OCI-LY1 (cell line): Measurements from ENCODE around the gene SLC35B2.

ENCODE experiments used
- H2AFZ ChIP-seq: fragments of 200-600 bp; sonication (generic), shearing (Covaris generic); 2 replicates; pipeline ENCODE4 v1.6.0; 2014; ENCODE audit warnings: antibody characterized with exemption, mild to moderate bottlenecking, low read length
- H3F3A ChIP-seq: fragments of 200-600 bp; sonication (generic), shearing (Covaris generic); 2 replicates; pipeline ENCODE4 v1.6.0; 2014; ENCODE audit warnings: mild to moderate bottlenecking, antibody characterized with exemption, low read length, moderate library complexity; ENCODE audit not compliant: insufficient read depth
- H3K27ac ChIP-seq: fragments of 200-600 bp; sonication (generic); 2 replicates; pipeline ENCODE4 v1.5.1; 2014; ENCODE audit warnings: low read length, mixed run types, mild to moderate bottlenecking, low read depth; ENCODE audit not compliant: poor library complexity, severe bottlenecking
- H3K27me3 ChIP-seq: fragments of 200-600 bp; sonication (generic); 2 replicates; pipeline ENCODE4 v1.6.0; 2014; ENCODE audit warnings: antibody characterized with exemption, mild to moderate bottlenecking, low read length, moderate library complexity; ENCODE audit not compliant: insufficient read depth
- H3K36me3 ChIP-seq: fragments of 200-600 bp; sonication (generic); 2 replicates; pipeline ENCODE4 v1.6.1; 2014; ENCODE audit warnings: mild to moderate bottlenecking, antibody characterized with exemption, low read length, moderate library complexity, mixed read lengths; ENCODE audit not compliant: insufficient read depth
- H3K4me1 ChIP-seq: fragments of 200-600 bp; sonication (generic); 2 replicates; pipeline ENCODE4 v1.5.1; 2014; ENCODE audit warnings: mild to moderate bottlenecking, low read length, moderate library complexity; ENCODE audit not compliant: insufficient read depth, severe bottlenecking
- H3K4me2 ChIP-seq: fragments of 200-600 bp; sonication (generic), shearing (Covaris generic); 2 replicates; pipeline ENCODE4 v1.6.1; 2014; ENCODE audit warnings: low read length
- H3K4me3 ChIP-seq: fragments of 200-600 bp; sonication (generic); 2 replicates; pipeline ENCODE4 v1.5.1; 2014; ENCODE audit warnings: low read length, low read depth, mild to moderate bottlenecking, mixed read lengths; ENCODE audit not compliant: poor library complexity, severe bottlenecking
- H3K79me2 ChIP-seq: fragments of 200-600 bp; shearing (Covaris generic); 2 replicates; pipeline ENCODE4 v1.6.1; 2016; ENCODE audit warnings: mixed run types, low read length, mixed read lengths; ENCODE audit not compliant: insufficient read depth
- H3K9ac ChIP-seq: fragments of 200-600 bp; sonication (generic), shearing (Covaris generic); 2 replicates; pipeline ENCODE4 v1.6.1; 2014; ENCODE audit warnings: mild to moderate bottlenecking, low read length, mixed read lengths
- H3K9me2 ChIP-seq: fragments of 200-600 bp; sonication (generic), shearing (Covaris generic); 2 replicates; pipeline ENCODE4 v1.6.1; 2014; ENCODE audit warnings: low read depth, mild to moderate bottlenecking, low read length, mixed read lengths
- H3K9me3 ChIP-seq: fragments of 200-600 bp; shearing (Covaris generic); 2 replicates; pipeline ENCODE4 v1.6.1; 2014; ENCODE audit warnings: low read length, mixed read lengths
- H4K20me1 ChIP-seq: fragments of 200-600 bp; sonication (generic), shearing (Covaris generic); 2 replicates; pipeline ENCODE4 v1.6.0; 2016; ENCODE audit warnings: mild to moderate bottlenecking, low read length; ENCODE audit not compliant: insufficient read depth
- CTCF ChIP-seq: fragments of 200-600 bp; sonication (generic), shearing (Covaris generic); IDR thresholded peaks from 2 replicates; pipeline ENCODE4 v1.5.1; 2017; ENCODE audit warnings: mild to moderate bottlenecking, antibody characterized with exemption, low read length, moderate library complexity, mixed read lengths
- EZH2 ChIP-seq: fragments of 200-600 bp; sonication (generic), shearing (Covaris generic); IDR thresholded peaks from 2 replicates; pipeline ENCODE4 v1.8.0; 2017; ENCODE audit warnings: borderline replicate concordance, mixed run types, mild to moderate bottlenecking, antibody characterized with exemption, low read length, moderate library complexity, mixed read lengths

Gene SLC35B2

GRCh38 chr6:44289726-44290260 is 32.5 kb upstream of the SLC35B2 start:
- Histone ChIP-seq H2AFZ (no peak overlapping the region), H3K4me1 (no peaks in the 10 kb centered on the region), H3K27ac (no peak overlapping the region), H3K9ac (no peak overlapping the region), H3K9me3 (no peaks in the 10 kb centered on the region), H3K4me3 (no peak overlapping the region), H3F3A (no peaks in the 10 kb centered on the region), H3K79me2 (no peaks in the 10 kb centered on the region), H3K4me2 (no peak overlapping the region), H4K20me1 (no peaks in the 10 kb centered on the region), H3K36me3 (no peaks in the 10 kb centered on the region), H3K9me2 (no peaks in the 10 kb centered on the region), H3K27me3 (peaks cover 8% of the 10 kb centered on the region; the same call in 1 of the 2 replicates)
- TF ChIP-seq CTCF = no peak
- no peak for TF ChIP-seq EZH2

- Histone ChIP-seq H3K9me2 (no peaks in the 10 kb centered on the region), H3K4me3 (no peak overlapping the region), H3K27me3 (0 out of 2 replicates have a peak, but pooled peaks cover 3% of the 10 kb centered on the region), H3K27ac (no peak overlapping the region), H3K9ac (no peak overlapping the region), H3K79me2 (no peaks in the 10 kb centered on the region), H3K4me2 (no peak overlapping the region), H3F3A (no peaks in the 10 kb centered on the region), H3K9me3 (no peaks in the 10 kb centered on the region), H3K4me1 (no peaks in the 10 kb centered on the region), H2AFZ (no peak overlapping the region), H4K20me1 (no peaks in the 10 kb centered on the region), H3K36me3 (no peaks in the 10 kb centered on the region)
- no peak; the same call in 1 of the 2 replicates for TF ChIP-seq CTCF
- TF ChIP-seq EZH2 = no peak
Measured at GRCh38 chr6:44286747-44287146, 29.4 kb upstream of the SLC35B2 start.

GRCh38 chr6:44286285-44286565 is 28.9 kb upstream of the SLC35B2 start:
- Histone ChIP-seq H3K9ac (no peak overlapping the region), H3K4me1 (no peaks in the 10 kb centered on the region), H3K27ac (no peak overlapping the region), H3K79me2 (no peaks in the 10 kb centered on the region), H3K27me3 (0 out of 2 replicates have a peak, but pooled peaks cover 3% of the 10 kb centered on the region), H3K9me2 (no peaks in the 10 kb centered on the region), H3K4me3 (no peak overlapping the region), H2AFZ (no peak overlapping the region), H3K9me3 (no peaks in the 10 kb centered on the region), H3K36me3 (no peaks in the 10 kb centered on the region), H3K4me2 (no peak overlapping the region), H4K20me1 (no peaks in the 10 kb centered on the region), H3F3A (no peaks in the 10 kb centered on the region)
- TF ChIP-seq CTCF (no peak), EZH2 (no peak)
